Testis (tissue), 3 donors: ENCODE data around the gene OTULINL. TPM values are rescaled to one million over a fixed set of nuclear protein-coding genes. Genes with fewer than 3 reads are reported as not detected.

Experiments
- DNase-seq: peaks from one replicate; pipeline ENCODE4 v3.0.0-alpha.2; 2019
- H3K27ac ChIP-seq, 2 donors: fragments of 200-600 bp; sonication (generic); one replicate each; pipeline ENCODE4 v1.5.1; 2019
- H3K27me3 ChIP-seq: fragments of 200-600 bp; sonication (generic); one replicate; pipeline ENCODE4 v1.5.1; 2019
- H3K36me3 ChIP-seq: fragments of 200-600 bp; sonication (generic); one replicate; pipeline ENCODE4 v1.5.1; 2017; ENCODE audit warnings: low read depth; ENCODE audit errors: missing control alignments
- H3K4me1 ChIP-seq: fragments of 200-600 bp; sonication (generic); one replicate; pipeline ENCODE4 v1.5.1; 2019
- H3K4me3 ChIP-seq, 2 donors: fragments of 200-600 bp; sonication (generic); one replicate each; pipeline ENCODE4 v1.5.1; 2017 to 2019
- H3K9me3 ChIP-seq: fragments of 200-600 bp; sonication (generic); one replicate; pipeline ENCODE4 v1.5.1; 2017
- POLR2A ChIP-seq: fragments of 450-650 bp; IDR thresholded peaks from one replicate; pipeline ENCODE4 v1.6.1; 2017; ENCODE audit warnings: antibody characterized with exemption, mild to moderate bottlenecking, moderate library complexity
- whole genome bisulfite sequencing, 2 donors: methylation state at CpG; one replicate each; pipeline ENCODE4 v1.1.5; 2018; 5-methylcytosine and 5-hydroxymethylcytosine counted together
- intact Hi-C: fragments of 100-400 bp; cut with DNase I; formaldehyde crosslinking; loops from one replicate; pipeline ENCODE4 v1.15.1; 2023; ENCODE audit warnings: low total_unique reads
- polyA plus RNA-seq: library from polyadenylated mRNA; stranded (reverse); fragments of 350-450 nt; fragmentation: Illumina TruSeq; extraction: RNeasy Lipid Tissue Mini Kit (QIAGEN cat#74804); gene quantifications from one replicate; pipeline ENCODE4 v1.2.3, GENCODE V29; 2014; ENCODE audit warnings: low read depth, low replicate concordance; ENCODE audit not compliant: insufficient read depth
- total RNA-seq, 2 donors: library from RNA; depleted of rRNA; stranded (reverse); fragments of >200 nt; gene quantifications; one replicate each; pipeline ENCODE4 v1.2.3, GENCODE V29; 2016
- TF ChIP-seq, protein P1 (sequence below), 3 experiments: fragments of 450-650 bp in 2 of 3; fragments of 200-600 bp in 1 of 3; sonication (generic) in 1 of 3; IDR thresholded peaks; one replicate each; pipeline ENCODE4 v1.5.1; 2016 to 2019; ENCODE audit warnings: antibody characterized with exemption in 3 of 3, mild to moderate bottlenecking in 2 of 3, moderate library complexity in 1 of 3

OTULINL gene
- total and polyA plus RNA-seq, 3 donors from 2014 or later, result 10.2 to 11.3 (median 10.5) TPM

- no peaks in the 10 kb centered on the region for H3K36me3 ChIP-seq
- no peak for DNase-seq
- no peak for TF ChIP-seq POLR2A
- TF ChIP-seq, protein P1, sequence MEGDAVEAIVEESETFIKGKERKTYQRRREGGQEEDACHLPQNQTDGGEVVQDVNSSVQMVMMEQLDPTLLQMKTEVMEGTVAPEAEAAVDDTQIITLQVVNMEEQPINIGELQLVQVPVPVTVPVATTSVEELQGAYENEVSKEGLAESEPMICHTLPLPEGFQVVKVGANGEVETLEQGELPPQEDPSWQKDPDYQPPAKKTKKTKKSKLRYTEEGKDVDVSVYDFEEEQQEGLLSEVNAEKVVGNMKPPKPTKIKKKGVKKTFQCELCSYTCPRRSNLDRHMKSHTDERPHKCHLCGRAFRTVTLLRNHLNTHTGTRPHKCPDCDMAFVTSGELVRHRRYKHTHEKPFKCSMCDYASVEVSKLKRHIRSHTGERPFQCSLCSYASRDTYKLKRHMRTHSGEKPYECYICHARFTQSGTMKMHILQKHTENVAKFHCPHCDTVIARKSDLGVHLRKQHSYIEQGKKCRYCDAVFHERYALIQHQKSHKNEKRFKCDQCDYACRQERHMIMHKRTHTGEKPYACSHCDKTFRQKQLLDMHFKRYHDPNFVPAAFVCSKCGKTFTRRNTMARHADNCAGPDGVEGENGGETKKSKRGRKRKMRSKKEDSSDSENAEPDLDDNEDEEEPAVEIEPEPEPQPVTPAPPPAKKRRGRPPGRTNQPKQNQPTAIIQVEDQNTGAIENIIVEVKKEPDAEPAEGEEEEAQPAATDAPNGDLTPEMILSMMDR (IDR thresholded peaks at IDR 0.05), result no peak
- no peak overlapping the region for H3K4me3 ChIP-seq
- no peaks in the 10 kb centered on the region for H3K9me3 ChIP-seq
- intact Hi-C loops, result no loop called here
- H3K27ac ChIP-seq, result no peak overlapping the region
- H3K4me1 ChIP-seq, result no peaks in the 10 kb centered on the region
- 85 to 95% methylated on average over 2 of the region's 2 CpGs for WGBS, 2 donors
- H3K27me3 ChIP-seq, result no peaks in the 10 kb centered on the region
Measured at GRCh38 chr5:14591548-14591947, 10.0 kb downstream of the OTULINL start.

DNA sequence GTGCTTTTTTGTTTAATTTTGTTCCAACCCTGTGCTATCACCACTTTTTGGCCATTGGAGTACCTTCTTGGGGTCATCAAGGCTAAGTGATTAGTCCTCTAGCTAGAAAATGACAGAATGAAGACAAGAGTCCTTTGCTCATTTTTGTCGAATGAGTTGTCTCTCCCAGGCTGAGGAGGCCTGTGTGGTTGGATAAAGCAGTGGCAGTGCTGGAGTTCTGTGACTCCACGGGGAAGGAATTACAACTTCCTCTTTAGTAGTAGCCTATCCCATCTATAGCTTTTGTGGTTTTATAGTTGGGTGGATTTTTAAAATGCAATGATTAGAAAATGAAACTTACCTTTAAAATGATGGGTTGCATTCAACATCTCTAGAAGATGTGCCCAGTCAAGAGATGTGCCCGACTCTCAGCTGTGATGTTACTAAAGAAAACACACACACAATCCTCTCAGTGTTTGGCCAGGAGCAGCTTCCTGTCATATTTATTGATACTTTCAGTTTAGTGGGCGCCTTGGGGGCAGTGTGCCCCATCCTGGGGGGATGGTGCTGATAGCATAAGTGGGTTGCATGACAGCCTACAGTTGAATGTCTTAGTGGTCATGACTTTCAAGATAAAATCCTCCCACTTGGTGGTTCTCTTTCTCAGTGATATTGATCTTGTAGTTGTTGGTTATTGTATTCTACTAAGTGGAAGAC is 11.9 kb downstream of the OTULINL start:
- Histone ChIP-seq H3K4me3 (no peak overlapping the region), H3K36me3 (no peaks in the 10 kb centered on the region), H3K4me1 (no peaks in the 10 kb centered on the region), H3K27ac (no peak overlapping the region), H3K9me3 (no peaks in the 10 kb centered on the region), H3K27me3 (no peaks in the 10 kb centered on the region)
- TF ChIP-seq, protein P1 (IDR thresholded peaks at IDR 0.05), result no peak
- TF ChIP-seq POLR2A, result no peak
- intact Hi-C loops, result no loop called here
- WGBS, 2 donors, result 82 to 89% methylated on average over 4 of the region's 4 CpGs
- no peak for DNase-seq

DNA sequence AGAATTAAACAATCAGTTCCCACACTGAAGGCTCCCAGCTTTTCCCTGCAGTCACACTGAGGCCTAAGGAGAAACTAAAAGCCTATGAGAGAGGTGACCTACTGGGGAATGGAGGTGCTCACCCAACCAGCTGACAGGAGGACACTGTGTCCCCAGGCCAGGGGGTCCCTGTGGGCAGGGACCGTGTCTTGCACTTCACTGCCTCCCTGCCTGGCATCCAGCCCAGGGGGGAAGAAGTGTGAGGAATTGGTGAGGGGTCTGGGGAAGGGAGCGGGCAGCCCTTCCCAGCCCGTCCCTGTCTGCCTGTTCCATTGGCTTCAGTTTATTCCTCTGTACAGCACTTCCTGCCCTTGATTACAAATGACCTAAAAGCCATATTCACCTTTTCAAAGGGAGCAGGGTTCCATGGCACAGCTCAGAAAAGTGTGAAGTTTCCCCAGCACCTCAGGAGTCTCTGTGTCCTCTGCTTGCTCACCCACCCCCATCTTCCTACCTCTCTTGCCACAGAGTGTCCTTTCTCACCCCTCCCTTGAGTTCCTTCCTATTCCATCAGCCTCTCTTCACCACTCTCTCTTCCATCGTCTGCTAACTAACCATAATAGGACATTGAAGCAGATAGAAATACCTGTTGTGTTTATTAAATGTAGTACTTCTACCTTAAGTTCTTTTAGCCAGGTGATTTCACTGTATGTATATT is 12.9 kb downstream of the OTULINL start:
- Histone ChIP-seq H3K4me1 (no peaks in the 10 kb centered on the region), H3K27me3 (no peaks in the 10 kb centered on the region), H3K36me3 (no peaks in the 10 kb centered on the region), H3K27ac (no peak overlapping the region), H3K9me3 (no peaks in the 10 kb centered on the region), H3K4me3 (no peak overlapping the region)
- TF ChIP-seq, protein P1 (IDR thresholded peaks at IDR 0.05), result no peak
- TF ChIP-seq POLR2A, result no peak
- intact Hi-C loops, result no loop called here
- 80 to 89% methylated on average over 4 of the region's 4 CpGs for WGBS, 2 donors
- no peak for DNase-seq

DNA sequence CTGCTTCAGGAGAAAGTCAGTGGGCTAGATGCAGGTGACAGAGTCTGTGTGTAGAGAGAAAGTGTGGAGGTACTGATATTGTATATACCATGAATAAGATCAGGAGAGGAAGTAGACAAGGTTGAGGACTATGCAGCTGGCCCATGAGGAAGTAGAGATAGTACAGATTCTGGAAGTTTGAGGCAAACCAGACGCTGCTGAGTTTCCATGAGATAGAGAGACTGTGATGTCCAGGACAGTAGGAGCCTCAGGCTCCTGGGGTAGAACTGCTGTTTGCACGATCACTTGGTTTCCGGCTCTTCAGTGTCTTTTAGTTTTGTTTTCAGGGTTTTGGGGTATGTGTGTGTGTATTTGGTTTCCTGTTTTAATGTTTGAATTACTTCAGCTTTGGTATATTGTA is 13.6 kb downstream of the OTULINL start:
- no peak overlapping the region for H3K4me3 ChIP-seq
- no peaks in the 10 kb centered on the region for H3K27me3 ChIP-seq
- TF ChIP-seq, protein P1 (IDR thresholded peaks at IDR 0.05), result no peak
- TF ChIP-seq POLR2A, result no peak
- no peak overlapping the region for H3K27ac ChIP-seq
- no peaks in the 10 kb centered on the region for H3K36me3 ChIP-seq
- 83 to 87% methylated on average over 3 of the region's 3 CpGs for WGBS, 2 donors
- DNase-seq, result no peak
- no peaks in the 10 kb centered on the region for H3K9me3 ChIP-seq
- H3K4me1 ChIP-seq, result no peaks in the 10 kb centered on the region
- intact Hi-C loops, result no loop called here
